Progenitor cell of endocrine pancreas (in vitro differentiated cells): ENCODE results near the gene TIE1. TPM values are rescaled to one million over a fixed set of nuclear protein-coding genes. Genes with fewer than 3 reads are reported as not detected.
A peak's percentile ranks its signal among the peaks of the same experiment; 100 is the strongest.

ENCODE experiments used
- DNase-seq: peaks from one replicate; pipeline ENCODE4 v3.0.0; 2021; ENCODE audit warnings: low spot score; ENCODE audit not compliant: unreplicated experiment
- H3K27ac Mint-ChIP-seq: 2 replicates; pipeline ENCODE4 v1.8.0; 2021; ENCODE audit warnings: mild to moderate bottlenecking, moderate library complexity, mixed read lengths
- H3K27me3 Mint-ChIP-seq: 2 replicates; pipeline ENCODE4 v1.8.0; 2021; ENCODE audit warnings: mixed read lengths
- H3K36me3 Mint-ChIP-seq: 2 replicates; pipeline ENCODE4 v1.8.0; 2022; ENCODE audit warnings: mixed read lengths; ENCODE audit not compliant: insufficient read depth
- H3K4me1 Mint-ChIP-seq: 2 replicates; pipeline ENCODE4 v1.8.0; 2021; ENCODE audit warnings: low read depth, mixed read lengths
- H3K4me3 Mint-ChIP-seq: 2 replicates; pipeline ENCODE4 v1.8.0; 2021; ENCODE audit warnings: low read depth, mild to moderate bottlenecking, moderate library complexity, mixed read lengths
- H3K9me3 Mint-ChIP-seq: 2 replicates; pipeline ENCODE4 v1.8.0; 2021; ENCODE audit warnings: low read depth, mixed read lengths
- CTCF ChIP-seq: fragments of 200-600 bp; sonication (generic); IDR thresholded peaks from one replicate; pipeline ENCODE4 v1.5.0; 2021; ENCODE audit warnings: antibody characterized with exemption, mild to moderate bottlenecking; ENCODE audit not compliant: unreplicated experiment
- total RNA-seq: library from RNA; stranded (reverse); gene quantifications from 2 replicates; pipeline ENCODE4 v1.2.1, GENCODE V29; 2021

Gene TIE1
- total RNA-seq, 1 donor from 2014 or later: 1.2 TPM

GRCh38 chr1:43296207-43296606 is 4.6 kb upstream of the TIE1 start:
- Mint-ChIP-seq H3K27me3 (no peaks in the 10 kb centered on the region), H3K4me3 (no peak overlapping the region), H3K27ac (peak overlapping the region; percentile 90), H3K9me3 (no peaks in the 10 kb centered on the region), H3K4me1 (peaks cover 22% of the 10 kb centered on the region), H3K36me3 (no peaks in the 10 kb centered on the region)
- DNase-seq: no peak
- no peak for TF ChIP-seq CTCF

GRCh38 chr1:43298055-43298454 is 2.7 kb upstream of the TIE1 start:
- Mint-ChIP-seq H3K36me3 (no peaks in the 10 kb centered on the region), H3K4me1 (peaks cover 20% of the 10 kb centered on the region), H3K27ac (no peak overlapping the region)

GRCh38 chr1:43299101-43299500 is 1.7 kb upstream of the TIE1 start:
- Mint-ChIP-seq H3K27me3 (peaks cover 4% of the 10 kb centered on the region), H3K9me3 (peaks cover under 1% of the 10 kb centered on the region), H3K4me3 (no peak overlapping the region), H3K27ac (no peak overlapping the region), H3K4me1 (peaks cover 29% of the 10 kb centered on the region), H3K36me3 (no peaks in the 10 kb centered on the region)
- DNase-seq: no peak
- TF ChIP-seq CTCF: no peak

More at GRCh38 chr1:43298055-43298454, 2.7 kb upstream of the TIE1 start:
- no peaks in the 10 kb centered on the region for H3K9me3 Mint-ChIP-seq
- DNase-seq: no peak
- TF ChIP-seq CTCF: no peak
- H3K27me3 Mint-ChIP-seq: peaks cover 3% of the 10 kb centered on the region
- H3K4me3 Mint-ChIP-seq: no peak overlapping the region

- TF ChIP-seq CTCF: no peak
- Mint-ChIP-seq H3K4me3 (no peak overlapping the region), H3K4me1 (peaks cover 23% of the 10 kb centered on the region), H3K9me3 (peaks cover 3% of the 10 kb centered on the region), H3K27ac (no peak overlapping the region), H3K27me3 (peaks cover 14% of the 10 kb centered on the region), H3K36me3 (no peaks in the 10 kb centered on the region)
- DNase-seq: no peak
Measured at GRCh38 chr1:43302201-43302600, 1.4 kb downstream of the TIE1 start.

- peaks cover 23% of the 10 kb centered on the region for H3K4me1 Mint-ChIP-seq
- no peak overlapping the region for H3K27ac Mint-ChIP-seq
- DNase-seq: no peak
- no peak overlapping the region for H3K4me3 Mint-ChIP-seq
- peaks cover 3% of the 10 kb centered on the region for H3K9me3 Mint-ChIP-seq
- no peak for TF ChIP-seq CTCF
- H3K36me3 Mint-ChIP-seq: no peaks in the 10 kb centered on the region
- H3K27me3 Mint-ChIP-seq: peaks cover 14% of the 10 kb centered on the region
Measured at GRCh38 chr1:43302721-43303470, 2.1 kb downstream of the TIE1 start.
